Measurements from ENCODE around the gene SLC38A6.

- TF ChIP-seq CTCF (IDR thresholded peaks at IDR 0.05; ENCODE audit: borderline replicate concordance, extremely low read depth, low read length, poor library complexity, severe bottlenecking), result no peak
- no peak for TF ChIP-seq EZH2 (IDR thresholded peaks at IDR 0.05; ENCODE audit: borderline replicate concordance, low read depth, low read length, severe bottlenecking)
Measured at GRCh38 chr14:61026526-61026925, 45.5 kb downstream of the SLC38A6 start.
